ENCODE data around the gene STAT6. TPM values are rescaled to one million over a fixed set of nuclear protein-coding genes. Genes with fewer than 3 reads are reported as not detected.
A peak's percentile ranks its signal among the peaks of the same experiment; 100 is the strongest.

STAT6 gene
- total and polyA plus RNA-seq, 10 of the 15 experiments (the other 5 are each of a cell fraction or from before 2014, with no cell fraction given): 14.2 to 176 (median 89.6) TPM

GRCh38 chr12:57085999-57086492 lies 25.1 kb downstream of the STAT6 start:
- peak overlapping the region; percentile 95 for H3K4me3 ChIP-seq
- H3K4me2 ChIP-seq (ENCODE audit: control insufficient read depth, insufficient read depth): peak overlapping the region; percentile 82
- peaks cover 20% of the 10 kb centered on the region for H3K4me1 ChIP-seq (ENCODE audit: control insufficient read depth, insufficient read depth, low read length)
- peak overlapping the region; percentile 95 for H3K9ac ChIP-seq (ENCODE audit: control insufficient read depth, insufficient read depth, low read length)
- ChIA-PET RAD21 (ENCODE audit: unreplicated experiment) (interaction anchor here (1.0 to 8.8 kb wide), 5 partner anchors 7 to 25 kb away, joined by 3 to 199 read pairs (median 4); partner anchors contain the start of genes NEMP1 and STAT6), SMC1A (ENCODE audit: uncharacterized antibody, unreplicated experiment) (interaction anchor here (1.5 to 4.5 kb wide), 3 partner anchors 8 to 26 kb away, joined by 3 to 29 read pairs (median 6); partner anchors contain the start of gene STAT6), POLR2A (interaction anchor here (0.8 to 5.1 kb wide), 4 partner anchors 11 to 25 kb away, joined by 3 to 41 read pairs (median 4); partner anchors contain the start of gene STAT6), CTCF (interaction anchor here (0.9 to 9.0 kb wide), 6 partner anchors 7 to 25 kb away, joined by 3 to 144 read pairs (median 8); partner anchors contain the start of genes NEMP1 and STAT6)
- intact Hi-C loops (cut with micrococcal nuclease; ENCODE audit: unreplicated experiment): loop anchor here (5.0 kb wide), 2 partner anchors 399 to 449 kb away; partner anchors contain the start of gene PTGES3
- in situ Hi-C loops (cut with MboI): loop anchor here (10.0 kb wide), 1 partner anchor 451 kb away; the partner anchor contains the start of gene BAZ2A
- peak; percentile 75 for FAIRE-seq
- H3K9me3 ChIP-seq (replicated peaks; ENCODE audit: control insufficient read depth, insufficient read depth, low read length): no peaks in the 10 kb centered on the region
- H4K20me1 ChIP-seq (ENCODE audit: control insufficient read depth, insufficient read depth): no peaks in the 10 kb centered on the region
- peaks cover 0 to 1% of the 10 kb centered on the region in 2 experiments; a peak in 2 of 4 replicates for H3K36me3 ChIP-seq (ENCODE audit: control insufficient read depth in 2 of 2, insufficient read depth in 2 of 2, low read length in 1 of 2)
- peaks cover 20% of the 10 kb centered on the region for H3K79me2 ChIP-seq (ENCODE audit: control insufficient read depth, insufficient read depth, low read length)
- peak overlapping the region; percentile 98 for H3K27ac ChIP-seq (ENCODE audit: control insufficient read depth, insufficient read depth)
- TF ChIP-seq SMARCA5 (IDR thresholded peaks at IDR 0.05): no peak
- TF ChIP-seq POLR2AphosphoS5 (IDR thresholded peaks at IDR 0.05; ENCODE audit: low read length): peak; percentile 26; the same call in 1 of the 2 replicates
- TF ChIP-seq MTA2 (IDR thresholded peaks at IDR 0.05; ENCODE audit: low read depth): 0 out of 2 replicates have a peak, but pooled peaks have one; percentile 1
- no peak for TF ChIP-seq ATF3 (IDR thresholded peaks at IDR 0.05; ENCODE audit: borderline replicate concordance, extremely low read depth, low read depth, low read length)
- 0 out of 2 replicates have a peak, but pooled peaks have one; percentile 24 for TF ChIP-seq CREM (IDR thresholded peaks at IDR 0.05; ENCODE audit: low read depth)
- no peak for TF ChIP-seq FOXK2 (IDR thresholded peaks at IDR 0.05)
- TF ChIP-seq POLR2A (IDR thresholded peaks at IDR 0.05; ENCODE audit: low read depth, low read length): peak; percentile 51; the same call in 1 of the 2 replicates
- TF ChIP-seq EED (IDR thresholded peaks at IDR 0.05; ENCODE audit: low read depth): peak; percentile 23
- TF ChIP-seq TARDBP (IDR thresholded peaks at IDR 0.05; ENCODE audit: borderline replicate concordance): 0 out of 2 replicates have a peak, but pooled peaks have one; percentile 29
- no peak for DNase-seq (ENCODE audit: low read depth, low spot score)
- peak overlapping the region; percentile 30 for H2AFZ ChIP-seq (ENCODE audit: control insufficient read depth, low read depth, low read length)
- BruUV-seq (replicated peaks): no TSS peak
- ATAC-seq: no peak
- no peaks in the 10 kb centered on the region for H3K27me3 ChIP-seq (replicated peaks in 1 of 2; ENCODE audit: control insufficient read depth in 2 of 2, insufficient read depth in 2 of 2, low read length in 1 of 2)
- WGBS (ENCODE audit: insufficient coverage, insufficient replicate concordance, low lambda C conversion rate, missing lambda C conversion rate): 27% methylated on average over 12 of the region's 12 CpGs
